ENCODE results near the gene ALDH8A1.

ALDH8A1 gene

DNA sequence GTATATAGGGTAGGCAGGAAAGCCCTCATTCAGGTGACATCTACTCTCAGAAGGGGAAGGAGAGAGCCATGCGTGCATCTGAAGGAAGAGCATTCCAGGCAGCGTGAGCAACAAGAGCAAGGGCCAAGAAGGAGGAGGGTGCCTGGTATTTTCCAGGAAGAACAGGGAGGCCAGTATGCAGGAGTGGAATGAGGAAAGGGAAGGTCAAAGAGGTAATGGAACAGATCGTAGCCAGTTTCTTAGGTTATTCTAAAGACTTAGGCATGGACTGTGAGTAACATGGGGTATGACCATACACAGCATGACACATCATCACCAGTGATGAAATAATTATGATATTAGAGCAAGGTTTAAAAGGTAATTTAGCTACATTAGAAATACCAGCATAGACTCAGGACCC lies 24.1 kb downstream of the ALDH8A1 start:
- Histone ChIP-seq H3K4me3 (ENCODE audit: low read length, poor library complexity, severe bottlenecking) (no peak overlapping the region), H3K79me2 (ENCODE audit: insufficient read depth, low read length) (no peaks in the 10 kb centered on the region), H3K27me3 (ENCODE audit: insufficient read depth, low read length, poor library complexity, severe bottlenecking) (no peaks in the 10 kb centered on the region), H4K20me1 (ENCODE audit: insufficient read depth, low read length, poor library complexity, severe bottlenecking) (no peaks in the 10 kb centered on the region), H3K4me1 (ENCODE audit: insufficient read depth, low read length, poor library complexity, severe bottlenecking) (no peaks in the 10 kb centered on the region), H2AFZ (ENCODE audit: low read length) (no peak overlapping the region), H3F3A (ENCODE audit: low read depth) (no peaks in the 10 kb centered on the region), H3K9me2 (replicated peaks; ENCODE audit: low read depth, low read length) (no peaks in the 10 kb centered on the region), H3K4me2 (ENCODE audit: low read depth, low read length, poor library complexity, severe bottlenecking) (no peak overlapping the region), H3K9me3 (ENCODE audit: insufficient read depth, low read depth, low read length) (no peaks in the 10 kb centered on the region), H3K36me3 (ENCODE audit: insufficient read depth, low read length) (no peaks in the 10 kb centered on the region), H3K9ac (ENCODE audit: low read depth, low read length, poor library complexity, severe bottlenecking) (no peak overlapping the region)
- TF ChIP-seq, protein P1, sequence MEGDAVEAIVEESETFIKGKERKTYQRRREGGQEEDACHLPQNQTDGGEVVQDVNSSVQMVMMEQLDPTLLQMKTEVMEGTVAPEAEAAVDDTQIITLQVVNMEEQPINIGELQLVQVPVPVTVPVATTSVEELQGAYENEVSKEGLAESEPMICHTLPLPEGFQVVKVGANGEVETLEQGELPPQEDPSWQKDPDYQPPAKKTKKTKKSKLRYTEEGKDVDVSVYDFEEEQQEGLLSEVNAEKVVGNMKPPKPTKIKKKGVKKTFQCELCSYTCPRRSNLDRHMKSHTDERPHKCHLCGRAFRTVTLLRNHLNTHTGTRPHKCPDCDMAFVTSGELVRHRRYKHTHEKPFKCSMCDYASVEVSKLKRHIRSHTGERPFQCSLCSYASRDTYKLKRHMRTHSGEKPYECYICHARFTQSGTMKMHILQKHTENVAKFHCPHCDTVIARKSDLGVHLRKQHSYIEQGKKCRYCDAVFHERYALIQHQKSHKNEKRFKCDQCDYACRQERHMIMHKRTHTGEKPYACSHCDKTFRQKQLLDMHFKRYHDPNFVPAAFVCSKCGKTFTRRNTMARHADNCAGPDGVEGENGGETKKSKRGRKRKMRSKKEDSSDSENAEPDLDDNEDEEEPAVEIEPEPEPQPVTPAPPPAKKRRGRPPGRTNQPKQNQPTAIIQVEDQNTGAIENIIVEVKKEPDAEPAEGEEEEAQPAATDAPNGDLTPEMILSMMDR (conservative IDR thresholded peaks at IDR 0.05; ENCODE audit: low read length): no peak
- TF ChIP-seq EZH2phosphoT487 (IDR thresholded peaks at IDR 0.05; ENCODE audit: borderline replicate concordance): no peak

DNA sequence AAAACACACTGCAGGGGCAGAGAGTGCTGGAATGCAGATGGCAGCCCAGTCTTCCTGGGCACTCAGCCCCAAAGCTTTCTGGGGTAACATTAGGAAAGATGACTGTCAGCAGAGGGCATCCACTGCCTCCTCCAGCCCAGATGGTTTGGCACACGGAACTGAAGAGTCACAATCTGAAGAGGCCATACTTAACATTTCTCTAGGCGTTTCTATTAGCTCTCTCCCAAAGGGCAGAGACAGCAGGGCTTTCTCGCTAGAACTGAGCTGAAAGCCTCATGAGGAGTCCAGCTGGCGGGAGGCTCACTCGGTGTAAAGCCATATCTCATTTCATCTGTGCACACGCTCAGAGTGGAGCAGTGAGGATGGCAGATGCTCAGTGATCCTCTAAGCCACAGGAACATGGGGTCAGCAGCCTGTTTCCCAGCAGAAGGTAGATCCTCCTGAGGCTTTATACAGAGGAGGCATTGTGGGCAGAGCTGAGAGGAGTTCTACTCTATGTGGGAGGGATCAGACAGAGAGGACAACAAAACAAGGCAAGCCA lies 28.1 kb downstream of the ALDH8A1 start:
- Histone ChIP-seq H3K4me3 (ENCODE audit: low read length, poor library complexity, severe bottlenecking) (no peak overlapping the region), H3K79me2 (ENCODE audit: insufficient read depth, low read length) (no peaks in the 10 kb centered on the region), H2AFZ (ENCODE audit: low read length) (no peak overlapping the region), H3K36me3 (ENCODE audit: insufficient read depth, low read length) (no peaks in the 10 kb centered on the region), H3K9me2 (replicated peaks; ENCODE audit: low read depth, low read length) (no peaks in the 10 kb centered on the region), H4K20me1 (ENCODE audit: insufficient read depth, low read length, poor library complexity, severe bottlenecking) (no peaks in the 10 kb centered on the region), H3F3A (ENCODE audit: low read depth) (no peaks in the 10 kb centered on the region), H3K9me3 (ENCODE audit: insufficient read depth, low read depth, low read length) (no peaks in the 10 kb centered on the region), H3K4me2 (ENCODE audit: low read depth, low read length, poor library complexity, severe bottlenecking) (no peak overlapping the region), H3K4me1 (ENCODE audit: insufficient read depth, low read length, poor library complexity, severe bottlenecking) (no peaks in the 10 kb centered on the region), H3K9ac (ENCODE audit: low read depth, low read length, poor library complexity, severe bottlenecking) (no peak overlapping the region), H3K27me3 (ENCODE audit: insufficient read depth, low read length, poor library complexity, severe bottlenecking) (no peaks in the 10 kb centered on the region)
- TF ChIP-seq, protein P1 (conservative IDR thresholded peaks at IDR 0.05; ENCODE audit: low read length): no peak
- TF ChIP-seq EZH2phosphoT487 (IDR thresholded peaks at IDR 0.05; ENCODE audit: borderline replicate concordance): no peak

DNA sequence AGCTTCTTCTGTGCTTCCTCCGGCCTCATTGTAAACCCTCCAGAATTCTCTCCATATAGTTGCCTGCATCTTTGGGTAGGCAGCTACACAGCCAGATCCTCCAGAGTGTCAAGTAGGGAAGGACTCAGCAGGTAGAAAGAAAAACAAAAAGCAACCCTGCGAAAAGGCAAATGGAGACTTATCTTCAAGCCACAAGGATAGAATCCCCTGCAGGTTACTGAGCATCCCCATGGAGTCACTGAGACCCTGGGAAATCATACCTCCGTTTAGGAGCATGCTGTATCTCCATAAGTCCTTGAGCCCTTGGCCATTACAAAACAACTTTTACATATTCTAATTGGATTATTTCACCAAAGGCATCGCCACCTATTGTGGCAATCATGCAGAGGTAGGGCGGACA lies 28.6 kb downstream of the ALDH8A1 start:
- TF ChIP-seq, protein P1 (conservative IDR thresholded peaks at IDR 0.05; ENCODE audit: low read length): no peak
- H3K4me3 ChIP-seq (ENCODE audit: low read length, poor library complexity, severe bottlenecking): no peak overlapping the region
- no peaks in the 10 kb centered on the region for H4K20me1 ChIP-seq (ENCODE audit: insufficient read depth, low read length, poor library complexity, severe bottlenecking)

More for the DNA sequence above, 28.6 kb downstream of the ALDH8A1 start:
- H3K4me1 ChIP-seq (ENCODE audit: insufficient read depth, low read length, poor library complexity, severe bottlenecking): no peaks in the 10 kb centered on the region
- H3K4me2 ChIP-seq (ENCODE audit: low read depth, low read length, poor library complexity, severe bottlenecking): no peak overlapping the region
- no peaks in the 10 kb centered on the region for H3K79me2 ChIP-seq (ENCODE audit: insufficient read depth, low read length)
- no peaks in the 10 kb centered on the region for H3F3A ChIP-seq (ENCODE audit: low read depth)
- H3K9ac ChIP-seq (ENCODE audit: low read depth, low read length, poor library complexity, severe bottlenecking): no peak overlapping the region
- no peaks in the 10 kb centered on the region for H3K27me3 ChIP-seq (ENCODE audit: insufficient read depth, low read length, poor library complexity, severe bottlenecking)
- no peaks in the 10 kb centered on the region for H3K9me3 ChIP-seq (ENCODE audit: insufficient read depth, low read depth, low read length)
- no peaks in the 10 kb centered on the region for H3K9me2 ChIP-seq (replicated peaks; ENCODE audit: low read depth, low read length)
- no peak overlapping the region for H2AFZ ChIP-seq (ENCODE audit: low read length)
- H3K36me3 ChIP-seq (ENCODE audit: insufficient read depth, low read length): no peaks in the 10 kb centered on the region

Measured in Loucy (cell line).